ACHN (cell line): ENCODE measurements around the gene E2F4.
A peak's percentile ranks its signal among the peaks of the same experiment; 100 is the strongest.

Source experiments
- DNase-seq: peaks from one replicate; pipeline ENCODE4 v3.0.0-alpha.2; 2015
- in situ Hi-C: cut with HindIII; loops from 2 replicates; pipeline ENCODE4 v1.10.0; 2017; ENCODE audit warnings: low sequenced_read_pairs, low pct_ligation_motif_present, low pct_unique_long_range_greater_than_20kb

The E2F4 gene

DNA sequence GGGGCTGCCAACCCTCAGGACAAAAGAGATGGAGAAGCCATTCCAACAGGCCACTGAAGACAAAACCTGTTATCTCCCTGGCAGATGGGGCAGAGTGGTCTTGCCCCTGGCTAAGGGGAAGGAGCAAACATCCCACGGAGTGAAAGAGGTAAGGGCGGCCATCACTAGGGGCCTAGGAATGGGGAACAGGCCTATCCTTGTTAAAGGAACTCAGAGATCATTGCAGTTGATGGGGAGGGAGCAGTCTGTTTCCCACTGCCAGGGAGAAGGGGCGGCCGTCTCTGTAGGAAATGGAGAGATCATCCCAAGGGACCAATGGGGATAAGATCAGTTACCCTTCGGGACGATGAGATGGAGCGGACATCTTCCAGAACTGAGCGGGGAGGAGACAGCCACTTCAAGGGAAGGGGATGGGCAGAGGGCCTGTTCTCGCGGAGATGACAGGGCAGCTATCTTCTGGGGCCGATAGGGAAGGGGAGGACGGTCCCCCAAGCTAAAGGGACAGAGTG, 34.4 kb downstream of the E2F4 start:
- DNase-seq: no peak
- in situ Hi-C loops: no loop called here

DNA sequence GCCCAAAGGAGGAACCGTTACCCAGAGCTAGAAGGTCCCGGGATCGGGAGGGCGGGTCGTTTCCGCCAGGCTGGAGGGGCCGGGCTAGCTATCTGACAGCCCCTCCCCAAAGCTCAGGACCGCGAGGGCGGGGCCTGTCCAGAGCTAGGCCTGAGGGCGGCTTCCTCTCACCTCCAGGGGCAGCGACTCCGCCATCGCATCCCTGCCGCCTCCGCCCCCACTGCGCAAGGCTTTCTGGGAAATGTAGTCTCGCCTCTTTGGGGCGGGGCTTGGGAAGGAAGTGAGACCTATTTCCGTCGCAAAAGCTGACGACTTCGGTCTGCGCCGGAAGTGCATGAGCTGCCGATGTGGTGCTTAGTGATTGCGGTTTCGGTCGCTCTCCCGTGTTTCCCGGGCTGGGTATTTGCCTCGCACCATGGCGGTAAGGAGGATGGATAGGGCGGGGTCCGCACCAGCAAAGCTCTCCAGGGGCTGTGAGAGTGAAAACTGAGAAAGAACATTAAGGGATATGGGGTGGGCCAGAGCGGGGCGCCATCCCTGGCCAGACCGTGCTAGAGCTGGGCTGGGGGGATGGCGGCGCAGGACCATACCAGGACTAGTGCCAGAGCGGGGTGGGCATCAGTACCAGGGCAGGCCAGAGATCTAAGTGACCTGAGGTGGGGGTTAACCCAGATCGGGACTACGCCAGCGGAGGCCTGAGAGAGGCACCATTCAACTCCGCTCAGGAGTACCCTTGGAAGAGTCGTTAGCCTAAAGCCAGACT, 35.0 kb downstream of the E2F4 start, which contains the start of gene TMEM208:
TSS of gene TMEM208 (plus strand) at position 327 of the 763 bp plus-strand sequence. CDS start at position 416, 89 bp downstream.
- in situ Hi-C loops: no loop called here
- DNase-seq: peak; percentile 100

DNA sequence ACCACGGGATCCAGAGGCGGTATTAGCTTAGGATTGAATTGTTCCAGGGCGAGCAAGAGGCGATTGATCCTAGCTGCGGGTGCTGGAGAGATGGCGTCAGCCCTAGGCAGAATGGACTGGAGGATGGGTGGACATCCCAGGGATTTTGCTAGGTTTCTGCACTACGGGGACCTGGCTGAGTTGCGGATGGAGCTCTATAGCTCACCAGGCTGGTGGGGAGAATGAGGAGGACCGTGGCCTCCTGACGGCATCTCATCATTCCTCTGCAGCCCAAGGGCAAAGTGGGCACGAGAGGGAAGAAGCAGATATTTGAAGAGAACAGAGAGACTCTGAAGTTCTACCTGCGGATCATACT, 35.6 kb downstream of the E2F4 start:
- DNase-seq: no peak
- in situ Hi-C loops: no loop called here

DNA sequence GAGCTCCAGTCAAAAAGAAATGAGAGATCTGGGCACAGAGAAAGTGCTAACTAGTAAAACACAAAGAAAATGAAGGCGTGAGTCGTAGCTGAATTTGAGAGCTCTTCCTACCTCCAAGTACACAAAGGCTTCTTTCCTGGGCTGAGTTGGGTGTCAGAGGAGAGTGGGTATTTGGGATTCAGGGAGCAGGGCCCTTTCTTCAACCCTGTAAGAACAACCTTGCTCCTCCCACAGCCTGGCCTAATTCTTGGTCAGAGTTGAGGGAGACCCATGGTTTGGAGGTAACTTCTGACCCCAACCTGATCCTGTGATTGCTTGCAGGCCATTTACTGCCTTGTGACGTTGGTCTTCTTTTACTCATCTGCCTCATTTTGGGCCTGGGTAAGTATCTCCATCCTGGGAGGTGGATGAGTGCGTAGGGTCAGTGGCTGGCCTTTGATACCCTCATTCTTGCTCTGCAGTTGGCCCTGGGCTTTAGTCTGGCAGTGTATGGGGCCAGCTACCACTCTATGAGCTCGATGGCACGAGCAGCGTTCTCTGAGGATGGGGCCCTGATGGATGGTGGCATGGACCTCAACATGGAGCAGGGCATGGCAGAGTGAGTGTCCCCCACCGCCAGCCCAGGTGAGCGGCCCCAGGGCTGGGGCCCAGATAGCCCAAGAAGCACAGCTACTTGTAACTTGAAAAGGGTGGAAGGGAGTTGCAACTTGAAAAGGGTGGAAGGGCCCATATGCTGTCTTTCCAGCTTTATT, 36.3 kb downstream of the E2F4 start:
- in situ Hi-C loops: no loop called here
- DNase-seq: no peak

DNA sequence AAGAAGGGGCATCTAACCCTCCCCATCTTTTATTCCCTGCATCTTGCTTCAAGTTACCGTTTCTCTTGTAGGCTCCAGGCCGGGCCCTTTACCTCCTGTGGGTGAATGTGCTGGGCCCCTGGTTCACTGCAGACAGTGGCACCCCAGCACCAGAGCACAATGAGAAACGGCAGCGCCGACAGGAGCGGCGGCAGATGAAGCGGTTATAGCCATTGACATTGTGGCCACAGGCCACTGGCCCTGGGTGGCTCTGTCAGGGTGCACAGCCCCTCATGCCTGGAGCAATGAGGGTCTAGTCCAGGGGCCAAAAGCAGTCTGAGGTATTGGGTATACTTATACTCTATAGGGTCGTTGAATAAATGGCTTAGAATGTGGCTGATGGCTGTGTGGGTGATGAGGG, 37.0 kb downstream of the E2F4 start:
- no peak for DNase-seq
- in situ Hi-C loops: no loop called here

DNA sequence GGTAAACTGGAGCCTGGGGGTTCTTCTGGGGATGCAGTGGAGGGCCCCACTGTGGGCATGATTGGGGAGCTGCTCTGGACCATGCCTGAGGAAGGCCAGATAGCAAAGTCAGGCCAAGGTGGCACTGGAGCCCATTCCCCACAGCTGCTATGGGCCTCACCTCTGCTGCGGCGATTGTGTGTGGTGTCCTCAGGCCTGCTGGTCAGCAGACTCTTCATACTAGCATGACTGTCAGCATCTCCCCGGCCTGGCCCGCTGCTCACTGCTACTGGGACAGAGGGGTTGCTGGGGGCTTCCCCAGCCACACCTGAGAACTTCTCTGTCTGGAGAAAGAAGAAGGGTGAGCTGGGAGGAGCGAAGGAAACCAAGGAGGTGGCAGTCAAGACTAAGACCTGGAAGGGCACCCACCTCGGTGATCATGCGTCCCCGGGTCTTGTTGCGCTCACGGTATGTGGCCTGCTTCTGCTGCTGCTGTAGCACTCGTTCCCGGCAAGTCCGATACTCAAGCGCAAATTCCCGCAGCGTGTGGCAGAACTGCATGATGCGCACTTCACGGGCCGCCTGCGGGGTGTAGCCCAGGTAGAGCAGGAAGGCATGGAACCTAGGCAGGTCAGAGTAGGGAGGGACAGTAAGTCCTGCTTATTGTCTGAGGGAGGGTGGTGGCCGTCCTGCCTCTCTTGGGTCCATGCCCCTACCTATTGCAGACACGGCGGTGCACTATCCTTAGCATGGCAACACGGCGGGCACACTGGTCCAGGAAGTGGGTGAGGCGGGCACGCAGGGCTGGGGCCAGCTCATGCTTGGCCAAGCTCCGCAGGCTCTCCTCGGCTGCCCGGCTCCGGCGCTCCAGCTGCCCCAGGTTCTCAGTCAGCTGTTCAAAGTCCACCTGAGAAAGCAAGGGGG, 38.2 kb downstream of the E2F4 start:
- in situ Hi-C loops: no loop called here
- DNase-seq: no peak

DNA sequence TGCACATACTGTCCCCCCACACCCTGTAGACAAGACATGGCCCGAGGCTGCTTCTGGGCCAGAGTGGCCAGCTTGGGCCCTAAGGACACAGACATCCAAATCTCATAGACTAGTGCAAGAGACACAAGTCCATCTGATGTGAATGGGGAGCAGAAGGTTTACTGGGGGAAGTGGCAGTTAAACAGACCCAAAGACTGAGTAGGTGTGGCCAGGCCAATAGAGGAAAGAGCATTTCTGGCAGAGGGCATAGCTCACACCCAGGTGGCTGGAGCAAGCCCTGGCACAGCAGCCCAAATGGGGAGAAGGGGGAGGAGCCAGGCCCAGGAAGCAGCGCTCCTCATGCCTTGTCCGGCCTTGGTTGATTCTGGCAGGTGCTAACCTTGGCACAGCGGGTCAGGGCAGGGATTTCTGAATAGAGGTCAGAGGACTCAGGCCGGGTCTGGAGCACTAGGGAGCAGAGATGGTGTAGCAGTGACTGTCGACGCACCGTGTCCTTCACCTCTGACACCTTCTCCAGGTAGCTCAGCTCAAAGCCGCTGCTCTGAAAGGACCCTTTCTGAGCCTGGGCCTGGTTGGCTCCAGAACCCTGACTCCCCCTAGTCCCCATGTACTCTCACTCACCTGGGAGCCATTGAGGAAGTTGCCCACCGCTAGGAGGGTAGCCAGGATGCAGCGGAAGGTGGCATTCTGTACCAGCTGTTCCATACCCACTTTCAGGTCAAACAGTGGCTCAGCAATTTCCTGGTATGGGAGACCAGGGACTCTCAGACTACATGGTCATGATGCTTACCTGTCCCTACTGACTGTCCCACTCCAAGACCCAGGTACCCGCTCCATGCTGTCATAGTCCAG, 39.1 kb downstream of the E2F4 start:
- in situ Hi-C loops: no loop called here
- no peak for DNase-seq

DNA sequence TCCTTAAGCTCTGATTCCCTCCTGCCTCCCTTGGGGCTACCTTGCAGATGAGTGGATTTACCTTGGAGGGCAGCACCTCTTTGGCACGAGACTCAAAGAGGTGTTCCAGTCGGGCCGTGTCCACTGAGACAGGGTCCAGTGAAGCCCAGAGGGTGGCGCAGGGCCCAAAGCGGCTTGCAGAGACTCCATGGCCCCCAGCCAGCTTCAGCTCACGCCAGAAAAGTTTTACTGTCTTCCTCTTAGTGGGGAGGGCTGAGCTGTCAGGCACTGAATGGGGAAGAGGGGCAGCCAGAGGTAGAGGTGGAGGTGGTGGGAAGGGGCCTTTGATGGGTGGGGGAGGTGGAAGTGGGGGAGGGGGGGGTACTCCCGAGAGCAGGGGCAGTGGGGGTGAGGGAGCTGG, 41.6 kb downstream of the E2F4 start:
- DNase-seq: no peak
- in situ Hi-C loops: no loop called here

DNA sequence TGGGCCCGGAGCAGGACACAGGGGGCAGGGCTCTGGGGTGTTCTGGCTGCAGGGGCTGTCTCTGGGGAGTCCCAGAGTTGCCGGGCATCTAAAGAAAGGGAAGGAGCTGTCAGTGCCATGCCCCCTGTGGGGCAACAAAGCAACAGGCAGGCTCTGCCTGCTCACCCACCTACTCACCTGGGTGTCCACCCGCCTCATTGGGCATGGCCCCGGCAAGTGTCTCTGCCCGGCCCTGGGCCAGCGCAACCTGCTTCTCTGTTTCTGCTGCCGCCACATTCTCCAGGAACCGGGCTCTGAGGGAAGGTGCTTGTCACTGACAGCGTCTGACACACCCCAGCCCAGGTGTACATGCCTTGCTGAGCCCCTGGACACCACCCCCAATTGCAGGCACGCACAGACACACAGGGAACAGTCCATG, 42.2 kb downstream of the E2F4 start:
- no peak for DNase-seq
- in situ Hi-C loops: no loop called here

DNA sequence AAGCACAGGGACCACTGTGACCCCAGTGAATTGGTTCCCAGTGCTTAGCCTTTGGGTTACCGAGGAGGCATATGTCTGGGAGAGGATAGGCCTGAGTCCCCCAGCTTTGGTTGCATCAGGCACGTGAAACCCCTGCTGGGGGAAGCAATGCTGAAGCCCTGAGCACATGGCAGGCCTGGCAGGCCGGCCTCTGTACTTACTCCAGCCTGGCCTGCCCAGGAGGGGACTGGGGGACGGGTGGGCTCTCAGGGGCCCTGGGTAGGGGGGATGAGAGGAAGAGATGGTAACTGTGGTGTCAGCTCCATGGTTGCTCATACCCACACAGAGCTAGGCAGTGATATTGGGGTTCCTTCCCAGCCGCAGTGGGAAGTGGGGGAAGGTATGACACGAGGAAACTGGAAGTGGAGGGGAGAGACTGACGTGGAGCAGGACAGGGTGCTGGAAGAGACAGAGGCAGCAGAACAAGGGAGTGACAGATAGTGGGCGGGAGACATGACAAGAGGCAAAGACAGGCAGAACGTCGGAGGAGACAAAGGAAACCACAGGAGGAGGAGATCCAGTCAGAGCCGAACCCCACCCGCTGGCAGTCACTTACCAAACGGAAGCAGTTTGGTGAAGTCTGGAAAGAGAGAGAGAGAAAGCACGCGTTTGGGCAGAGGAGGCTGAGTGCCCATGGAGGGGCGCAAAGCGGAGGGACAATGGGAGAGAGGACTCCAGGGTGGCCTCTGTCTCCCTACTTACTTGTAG, 44.0 kb downstream of the E2F4 start:
- in situ Hi-C loops: no loop called here
- no peak for DNase-seq

DNA sequence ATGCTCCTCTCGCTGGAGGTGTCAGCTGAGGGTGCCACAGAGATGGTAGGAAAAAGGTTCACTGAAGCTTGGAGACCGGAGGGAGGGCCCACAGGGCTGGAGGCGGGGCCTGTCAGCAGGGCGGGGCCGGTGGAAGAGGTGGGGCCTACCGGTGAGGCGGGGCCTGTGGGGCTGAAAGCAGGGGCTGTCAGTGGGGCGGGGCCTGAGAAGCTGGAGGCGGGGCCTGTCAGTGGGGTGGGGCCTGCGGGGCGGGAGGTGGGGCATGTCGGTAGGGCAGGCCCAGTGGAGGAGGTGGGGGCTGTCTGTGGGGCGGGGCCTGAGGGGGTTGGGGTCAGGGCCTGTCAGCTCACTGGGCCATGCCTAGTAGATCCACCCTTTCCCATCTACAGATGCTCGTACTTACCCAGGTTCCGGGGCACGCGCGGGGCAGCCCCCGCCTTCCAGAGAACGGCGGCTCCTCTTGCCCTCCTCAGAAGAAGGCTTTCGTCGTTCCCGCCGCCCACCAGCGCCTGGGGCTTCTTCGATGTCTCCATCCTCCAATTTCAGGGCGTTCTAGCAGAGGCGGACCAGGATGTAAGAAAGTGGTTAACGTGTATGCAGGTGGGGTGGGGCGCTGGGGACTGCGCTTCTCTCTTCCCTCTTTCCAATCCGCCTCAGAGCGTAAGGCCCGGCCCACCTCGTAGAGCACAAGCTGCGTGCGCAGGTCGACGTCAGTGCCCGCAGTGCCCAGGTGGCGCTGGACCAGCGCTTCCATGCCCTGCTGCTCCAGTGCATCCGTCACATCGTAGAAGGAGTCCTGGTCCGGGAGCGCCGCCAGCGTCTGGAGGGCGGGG, 44.8 kb downstream of the E2F4 start:
- peak; percentile 71 for DNase-seq
- in situ Hi-C loops: no loop called here

DNA sequence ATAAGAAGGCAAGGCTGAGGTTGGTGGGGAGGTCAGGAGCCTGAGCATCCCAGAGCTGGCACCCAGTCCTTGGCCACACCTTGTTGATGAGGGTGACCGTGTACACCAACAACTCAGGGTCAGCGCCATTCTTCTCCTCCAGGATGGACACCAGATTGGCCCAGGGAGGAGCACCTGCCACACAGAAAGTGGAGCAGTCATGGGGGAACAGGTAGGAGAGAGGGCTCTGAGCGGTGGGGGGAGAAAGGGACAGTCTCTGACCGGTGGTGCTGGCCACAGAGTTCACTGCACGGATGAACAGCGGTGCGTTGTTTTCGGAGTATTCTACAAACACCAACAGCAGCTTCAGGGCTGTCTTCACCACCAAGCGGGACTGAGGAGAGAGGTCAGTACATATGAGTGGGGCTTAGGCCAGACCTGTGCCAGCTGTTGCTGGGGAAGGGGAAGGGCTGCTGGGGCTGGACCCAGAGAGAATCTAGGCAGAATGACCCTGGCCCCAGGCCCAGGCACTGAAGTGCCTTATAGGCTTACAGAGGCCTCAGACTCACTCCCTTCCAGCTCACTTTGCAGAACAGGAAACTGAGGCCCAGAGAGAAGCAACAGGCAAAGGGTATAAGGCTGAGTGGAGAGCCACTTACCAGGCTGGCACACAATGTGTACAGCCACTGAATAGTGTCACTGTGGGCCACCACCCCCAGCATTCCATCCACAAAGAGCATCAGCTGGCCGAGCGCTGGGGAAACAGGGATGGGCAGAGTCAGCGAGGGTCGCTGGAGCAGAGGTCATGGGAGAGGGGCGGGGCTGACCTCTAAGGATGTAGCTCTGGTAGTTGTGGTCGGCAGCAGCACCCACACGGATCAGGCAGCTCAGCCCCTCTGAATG, 45.7 kb downstream of the E2F4 start:
- DNase-seq: no peak
- in situ Hi-C loops: no loop called here

DNA sequence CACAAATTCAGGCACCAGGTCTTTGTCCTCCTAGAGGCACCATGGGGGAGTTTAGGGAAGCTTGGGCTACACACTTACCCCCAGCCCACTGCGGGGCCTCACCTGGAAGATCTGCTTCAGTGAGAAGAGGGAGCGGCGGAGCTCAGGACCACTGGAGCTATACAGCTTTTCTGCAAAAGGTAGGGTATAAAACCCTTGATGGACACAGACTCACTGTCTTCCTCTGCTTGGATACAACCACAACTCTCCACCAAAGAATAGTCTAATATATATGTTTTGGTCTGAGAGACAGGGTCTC, 46.3 kb downstream of the E2F4 start:
- DNase-seq: no peak
- in situ Hi-C loops: no loop called here

DNA sequence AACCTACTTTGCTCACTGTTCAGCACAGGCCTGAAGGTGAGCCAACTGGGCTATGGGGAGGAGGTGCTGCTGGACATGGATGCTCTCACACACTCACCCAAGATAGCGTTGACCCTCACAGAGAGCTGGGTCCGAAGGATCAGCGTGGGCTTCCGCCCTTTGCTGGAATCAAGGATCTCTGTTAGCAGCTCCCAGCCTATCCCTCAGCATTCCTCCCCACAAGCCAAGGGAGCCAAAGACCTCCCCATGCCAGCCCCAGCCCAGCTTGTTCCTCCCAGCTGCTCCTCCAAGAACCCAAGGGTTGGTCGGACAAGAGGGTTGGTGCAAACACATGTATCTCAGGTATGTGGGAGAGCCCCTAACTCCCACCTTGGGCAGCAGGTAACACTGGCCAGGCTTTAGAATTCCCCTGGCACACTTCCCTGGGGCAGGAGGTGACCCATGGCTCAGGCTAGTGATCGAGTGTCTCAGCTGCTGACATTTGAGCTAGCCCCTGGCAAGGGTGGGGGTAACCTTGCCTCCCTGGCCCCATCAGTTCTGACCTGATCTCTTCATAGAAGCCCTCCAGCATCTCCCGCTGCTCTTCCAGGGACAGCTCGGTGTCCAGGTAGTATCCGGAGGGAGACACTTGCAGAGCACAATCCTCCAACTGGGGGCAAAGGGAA, 47.0 kb downstream of the E2F4 start:
- no peak for DNase-seq
- in situ Hi-C loops: no loop called here

DNA sequence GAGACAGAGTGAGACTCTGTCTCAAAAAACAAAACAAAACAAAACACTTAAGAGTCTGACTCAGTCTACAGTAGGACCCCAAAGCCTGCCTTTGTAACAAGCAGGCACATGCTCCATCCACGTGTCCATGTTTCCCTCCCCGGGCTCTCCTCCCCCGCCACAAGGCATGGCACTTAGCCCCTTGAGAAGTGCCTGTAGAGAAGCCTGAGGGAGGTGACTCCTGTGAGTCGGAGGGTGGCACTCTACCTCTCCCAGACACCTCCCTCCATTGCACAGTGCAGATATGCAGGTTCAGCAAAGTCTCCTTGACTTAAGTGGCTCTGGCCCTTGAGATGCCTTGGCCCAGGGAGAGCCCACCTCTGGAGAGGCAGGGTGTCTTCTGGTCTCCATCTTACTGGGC, 48.6 kb downstream of the E2F4 start:
- DNase-seq: no peak
- in situ Hi-C loops: no loop called here
